K562 (cell line): ENCODE measurements around the gene ANTXRL. TPM values are rescaled to one million over a fixed set of nuclear protein-coding genes. Genes with fewer than 3 reads are reported as not detected.

Experiments
- CHD4 ChIP-seq: fragments of 200-600 bp; sonication (generic); IDR thresholded peaks from 3 replicates; pipeline ENCODE4 v1.6.1; 2012; ENCODE audit warnings: low read depth, mild to moderate bottlenecking, mixed read lengths, low read length, inconsistent platforms; ENCODE audit not compliant: insufficient read depth, insufficient replicate concordance, poor library complexity, severe bottlenecking
- ESRRB ChIP-seq: fragments of 250-450 bp; sonication (Bioruptor Pico); IDR thresholded peaks from 2 replicates; pipeline ENCODE4 v1.5.0; 2020; ENCODE audit warnings: mild to moderate bottlenecking, moderate library complexity, borderline replicate concordance
- EWSR1 ChIP-seq: fragments of 450-650 bp; IDR thresholded peaks from 2 replicates; pipeline ENCODE4 v1.6.1; 2018; ENCODE audit warnings: borderline replicate concordance, mild to moderate bottlenecking, low read depth, moderate library complexity; ENCODE audit not compliant: partially characterized antibody
- FOXK1 ChIP-seq: sonication (generic); formaldehyde crosslinking; IDR thresholded peaks from 2 replicates; pipeline ENCODE4 v1.8.0; 2022; ENCODE audit warnings: missing genetic modification reagents, mild to moderate bottlenecking, borderline replicate concordance
- HMBOX1 ChIP-seq: sonication (generic); IDR thresholded peaks from 2 replicates; pipeline ENCODE4 v1.6.1; 2016
- HNRNPL ChIP-seq: fragments of 200-400 bp; formaldehyde crosslinking; IDR thresholded peaks from 2 replicates; pipeline ENCODE4 v1.6.1; 2017; ENCODE audit warnings: low read depth, mild to moderate bottlenecking, low read length
- KLF16 ChIP-seq: IDR thresholded peaks from 2 replicates; pipeline ENCODE4 v1.6.1; 2016; ENCODE audit warnings: antibody characterized with exemption
- L3MBTL2 ChIP-seq: fragments of 450-650 bp; IDR thresholded peaks from 2 replicates; pipeline ENCODE4 v1.6.1; 2016; ENCODE audit warnings: mild to moderate bottlenecking, moderate library complexity
- MAZ ChIP-seq, 2 experiments: fragments of 450-650 bp in 1 of 2; sonication (generic) in 1 of 2; formaldehyde crosslinking; IDR thresholded peaks in 1 of 2; conservative IDR thresholded peaks in 1 of 2; 2 replicates each; pipeline versions ENCODE4 v1.4.0 to v1.5.0; 2020; ENCODE audit warnings: mild to moderate bottlenecking in 1 of 2, missing genetic modification reagents in 1 of 2
- NR4A1 ChIP-seq, 2 experiments: fragments of 250-450 bp in 1 of 2; fragments of 450-650 bp in 1 of 2; sonication (Bioruptor Pico) in 1 of 2; IDR thresholded peaks; 2 replicates each; pipeline versions ENCODE4 v1.4.0 to v1.6.1; 2016 to 2020; ENCODE audit warnings: mild to moderate bottlenecking in 2 of 2, missing compliant biosample characterization in 1 of 2, missing genetic modification characterization in 1 of 2, moderate library complexity in 1 of 2
- RB1 ChIP-seq: fragments of 450-650 bp; IDR thresholded peaks from 2 replicates; pipeline ENCODE4 v1.6.1; 2017; ENCODE audit warnings: low read depth, mild to moderate bottlenecking
- SOX6 ChIP-seq: fragments of 450-650 bp; IDR thresholded peaks from 2 replicates; pipeline ENCODE4 v1.6.1; 2014; ENCODE audit warnings: mild to moderate bottlenecking
- TEAD2 ChIP-seq: fragments of 450-650 bp; IDR thresholded peaks from 2 replicates; pipeline ENCODE4 v1.6.1; 2016; ENCODE audit warnings: missing genetic modification characterization, control low read depth, missing compliant biosample characterization
- ZBTB7A ChIP-seq: IDR thresholded peaks from 2 replicates; pipeline ENCODE4 v1.6.1; 2011; ENCODE audit warnings: low read depth, mild to moderate bottlenecking, low read length, moderate library complexity, borderline replicate concordance; ENCODE audit not compliant: control insufficient read depth
- ZNF696 ChIP-seq: fragments of 250-450 bp; sonication (Bioruptor Pico); conservative IDR thresholded peaks from 2 replicates; pipeline ENCODE4 v1.4.0; 2020; ENCODE audit warnings: mild to moderate bottlenecking, moderate library complexity
- ZNF830 ChIP-seq: fragments of 250-450 bp; sonication (Bioruptor Pico); IDR thresholded peaks from 2 replicates; pipeline ENCODE4 v1.5.0; 2021; ENCODE audit warnings: mild to moderate bottlenecking
- ZSCAN29 ChIP-seq: fragments of 450-650 bp; IDR thresholded peaks from 2 replicates; pipeline ENCODE4 v1.6.1; 2017
- polyA plus RNA-seq, 8 experiments: library from polyadenylated mRNA; depleted of rRNA in 4 of 8; stranded (reverse) in 5 of 8; unstranded in 3 of 8; fragments of >200 nt; fragmentation: Nextera tagmentation in 2 of 8; fragmentation: Illumina TruSeq in 1 of 8; extraction: Ambion mirVana in 2 of 8; extraction: Trizol in 1 of 8; gene quantifications; 2 replicates each; pipeline versions ENCODE4 v1.2.1 to v1.2.3, GENCODE V29; 2011 to 2014; ENCODE audit warnings: inconsistent platforms in 1 of 8, missing spikeins in 1 of 8
- total RNA-seq, 7 experiments: library from RNA; depleted of rRNA in 6 of 7; stranded (reverse); fragments of >200 nt in 6 of 7; fragmentation: Illumina TruSeq in 2 of 7; extraction: Trizol in 2 of 7; gene quantifications; 2 replicates each; pipeline versions ENCODE4 v1.2.1 to v1.2.3, GENCODE V29; 2011 to 2021; ENCODE audit warnings: low replicate concordance in 1 of 7
- TF ChIP-seq, protein P1 (sequence below): fragments of 450-650 bp; formaldehyde crosslinking; IDR thresholded peaks from 2 replicates; pipeline ENCODE4 v1.4.0; 2020; ENCODE audit warnings: mild to moderate bottlenecking, moderate library complexity
- TF ChIP-seq, protein P2 (sequence below): fragments of 200-400 bp; formaldehyde crosslinking; IDR thresholded peaks from 2 replicates; pipeline ENCODE4 v1.6.1; 2017; ENCODE audit warnings: mild to moderate bottlenecking, low read depth, low read length, moderate library complexity

Gene ANTXRL
- total and polyA plus RNA-seq, 9 of the 15 experiments (the other 6 are each of a cell fraction or from before 2014, with no cell fraction given): not detected

DNA sequence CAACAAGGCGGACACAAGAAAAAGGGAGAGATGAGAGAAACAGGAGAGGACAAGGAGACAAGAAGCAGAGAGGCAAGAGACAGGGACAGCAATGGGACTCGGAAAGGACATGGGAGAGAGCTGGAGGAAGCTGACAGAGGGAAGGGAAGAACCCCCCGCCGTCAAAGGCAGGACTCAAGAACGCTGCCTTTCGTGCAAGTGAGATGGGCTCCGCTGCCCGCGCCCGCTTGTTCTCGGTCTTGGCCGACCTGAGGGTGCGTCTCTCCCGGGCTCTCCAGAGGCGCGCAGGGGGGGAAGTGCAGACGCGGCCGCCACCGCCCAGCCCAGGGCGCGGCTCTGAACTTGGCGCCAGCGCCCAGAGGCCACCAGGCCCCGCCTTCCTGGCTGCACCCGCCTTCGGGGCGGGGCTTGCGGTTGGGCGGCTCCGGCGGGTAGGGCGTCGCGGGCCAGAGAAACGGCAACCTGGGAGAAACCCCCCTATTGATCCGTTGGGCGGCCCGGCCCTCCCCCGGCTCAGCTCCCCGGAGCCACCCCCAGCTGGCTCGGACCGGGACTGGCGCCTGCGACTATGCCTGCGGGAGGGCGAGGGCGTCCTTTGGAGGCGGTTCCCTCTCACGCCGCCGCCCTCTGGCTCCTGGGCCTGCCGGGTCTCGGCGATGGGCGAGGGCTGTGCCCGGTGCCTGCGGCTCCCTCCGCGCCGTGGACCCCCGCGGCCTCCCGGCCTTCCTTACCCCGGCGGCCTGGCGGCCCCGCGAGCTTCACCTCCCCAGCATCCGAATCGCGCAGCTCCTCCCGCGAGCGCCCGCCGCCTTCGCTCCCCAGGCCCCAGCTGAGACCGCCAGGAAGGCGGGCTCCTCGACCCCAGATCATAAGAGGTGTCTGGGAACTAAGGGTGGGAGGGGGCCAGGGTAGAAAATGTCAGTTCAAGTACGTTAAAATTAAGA lies 2.2 kb upstream of the ANTXRL start (continued):
- peak; percentile 90 for TF ChIP-seq L3MBTL2
- TF ChIP-seq, protein P1, sequence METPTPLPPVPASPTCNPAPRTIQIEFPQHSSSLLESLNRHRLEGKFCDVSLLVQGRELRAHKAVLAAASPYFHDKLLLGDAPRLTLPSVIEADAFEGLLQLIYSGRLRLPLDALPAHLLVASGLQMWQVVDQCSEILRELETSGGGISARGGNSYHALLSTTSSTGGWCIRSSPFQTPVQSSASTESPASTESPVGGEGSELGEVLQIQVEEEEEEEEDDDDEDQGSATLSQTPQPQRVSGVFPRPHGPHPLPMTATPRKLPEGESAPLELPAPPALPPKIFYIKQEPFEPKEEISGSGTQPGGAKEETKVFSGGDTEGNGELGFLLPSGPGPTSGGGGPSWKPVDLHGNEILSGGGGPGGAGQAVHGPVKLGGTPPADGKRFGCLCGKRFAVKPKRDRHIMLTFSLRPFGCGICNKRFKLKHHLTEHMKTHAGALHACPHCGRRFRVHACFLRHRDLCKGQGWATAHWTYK (CRISPR knock-in tag): peak; percentile 76; the same call in 1 of the 2 replicates
- TF ChIP-seq FOXK1 (CRISPR knock-in tag): no peak
- 0 out of 2 replicates have a peak, but pooled peaks have one; percentile 28 for TF ChIP-seq ZSCAN29
- TF ChIP-seq EWSR1: no peak
- 0 out of 2 replicates have a peak, but pooled peaks have one; percentile 58 for TF ChIP-seq ZNF830 (CRISPR knock-in tag)
- no peak for TF ChIP-seq CHD4
- TF ChIP-seq ZNF696 (CRISPR knock-in tag): no peak
- TF ChIP-seq MAZ (CRISPR knock-in tag; conservative IDR thresholded peaks at IDR 0.05 in 1 of 2, IDR thresholded peaks at IDR 0.05 in 1 of 2): peak; percentile 77 to 87; a peak in 3 of 4 replicates
- no peak for TF ChIP-seq TEAD2 (tag)
- TF ChIP-seq RB1: peak; percentile 98
- TF ChIP-seq, protein P2, sequence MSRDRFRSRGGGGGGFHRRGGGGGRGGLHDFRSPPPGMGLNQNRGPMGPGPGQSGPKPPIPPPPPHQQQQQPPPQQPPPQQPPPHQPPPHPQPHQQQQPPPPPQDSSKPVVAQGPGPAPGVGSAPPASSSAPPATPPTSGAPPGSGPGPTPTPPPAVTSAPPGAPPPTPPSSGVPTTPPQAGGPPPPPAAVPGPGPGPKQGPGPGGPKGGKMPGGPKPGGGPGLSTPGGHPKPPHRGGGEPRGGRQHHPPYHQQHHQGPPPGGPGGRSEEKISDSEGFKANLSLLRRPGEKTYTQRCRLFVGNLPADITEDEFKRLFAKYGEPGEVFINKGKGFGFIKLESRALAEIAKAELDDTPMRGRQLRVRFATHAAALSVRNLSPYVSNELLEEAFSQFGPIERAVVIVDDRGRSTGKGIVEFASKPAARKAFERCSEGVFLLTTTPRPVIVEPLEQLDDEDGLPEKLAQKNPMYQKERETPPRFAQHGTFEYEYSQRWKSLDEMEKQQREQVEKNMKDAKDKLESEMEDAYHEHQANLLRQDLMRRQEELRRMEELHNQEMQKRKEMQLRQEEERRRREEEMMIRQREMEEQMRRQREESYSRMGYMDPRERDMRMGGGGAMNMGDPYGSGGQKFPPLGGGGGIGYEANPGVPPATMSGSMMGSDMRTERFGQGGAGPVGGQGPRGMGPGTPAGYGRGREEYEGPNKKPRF: no peak
- peak; percentile 80 for TF ChIP-seq KLF16
- peak; percentile 48; the same call in 1 of the 2 replicates for TF ChIP-seq SOX6
- TF ChIP-seq HMBOX1: no peak
- TF ChIP-seq ESRRB (CRISPR knock-in tag): no peak
- peak; percentile 81; the same call in 1 of the 2 replicates for TF ChIP-seq HNRNPL
- peak; percentile 87 for TF ChIP-seq ZBTB7A
- no peak for TF ChIP-seq NR4A1 (CRISPR knock-in tag; IDR thresholded peaks at IDR 0.05)
- TF ChIP-seq NR4A1 (tag; IDR thresholded peaks at IDR 0.05): no peak
